HG02885 (cell line): ENCODE results near the gene STPG1.
A peak's percentile ranks its signal among the peaks of the same experiment; 100 is the strongest.
"Not testable (repeated sequence)": the region's sequence is repeated elsewhere in the genome, so short reads cannot be mapped to it uniquely, and the experiment has no call there.

ENCODE experiments used
- ATAC-seq: cut with Tn5 transposase; IDR thresholded peaks from one replicate; pipeline ENCODE4 v1.9.1; 2021; ENCODE audit warnings: mild to moderate bottlenecking; ENCODE audit not compliant: unreplicated experiment, poor library complexity

The STPG1 gene, protein sequence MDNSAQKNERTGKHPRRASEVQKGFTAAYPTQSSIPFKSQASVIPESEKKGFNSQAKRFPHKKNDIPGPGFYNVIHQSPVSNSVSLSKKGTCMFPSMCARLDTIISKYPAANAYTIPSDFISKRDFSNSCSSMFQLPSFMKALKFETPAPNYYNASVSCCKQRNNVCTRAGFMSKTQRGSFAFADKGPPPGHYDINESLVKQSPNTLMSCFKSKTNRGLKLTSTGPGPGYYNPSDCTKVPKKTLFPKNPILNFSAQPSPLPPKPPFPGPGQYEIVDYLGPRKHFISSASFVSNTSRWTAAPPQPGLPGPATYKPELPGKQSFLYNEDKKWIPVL

GRCh38 chr1:24413350-24414163, at the start of gene STPG1:
Gene STPG1, minus strand, starts transcription at chr1:24413782. Its CDS starts 12,394 bp downstream, at chr1:24401388.
- peak; percentile 54 for ATAC-seq

- not testable (repeated sequence) for ATAC-seq
Measured at GRCh38 chr1:24462128-24462527, 48.5 kb upstream of the STPG1 start.

DNA sequence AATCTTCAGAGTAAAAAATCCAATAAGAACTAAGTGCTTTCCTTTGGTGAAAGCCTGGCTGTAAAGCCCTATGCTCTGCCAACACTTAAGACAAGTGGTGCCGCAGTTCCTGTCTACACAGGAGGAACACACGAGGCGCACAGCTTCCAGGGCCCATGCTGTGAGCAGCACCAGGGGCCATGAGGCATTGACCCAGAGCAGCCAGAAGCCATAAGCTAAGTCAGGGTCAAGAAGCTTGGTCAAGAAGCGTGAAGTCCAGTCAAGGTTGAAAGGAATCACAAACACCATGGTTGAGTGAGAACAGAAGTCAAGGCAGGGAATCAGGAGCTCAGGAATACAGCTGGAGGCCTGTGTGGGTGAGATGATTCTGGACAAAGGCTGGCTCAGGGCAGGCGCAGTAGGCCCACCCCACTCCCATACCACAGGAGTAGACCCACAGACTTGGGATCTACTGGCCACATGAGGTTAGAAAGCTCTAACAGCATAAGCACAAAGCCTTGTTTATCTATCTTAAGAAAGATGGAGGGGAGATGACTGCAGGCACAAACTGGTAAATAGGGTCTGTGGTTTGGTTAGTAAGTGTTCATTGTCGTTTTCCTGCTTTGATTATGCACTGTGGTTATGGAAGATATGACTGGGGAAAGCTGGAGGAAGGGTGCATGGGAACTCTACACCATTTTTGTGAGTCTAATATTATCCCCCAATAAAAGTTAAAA, 46.1 kb upstream of the STPG1 start:
- ATAC-seq = no peak

- no peak for ATAC-seq
Measured at GRCh38 chr1:24457866-24458265, 44.3 kb upstream of the STPG1 start.

DNA sequence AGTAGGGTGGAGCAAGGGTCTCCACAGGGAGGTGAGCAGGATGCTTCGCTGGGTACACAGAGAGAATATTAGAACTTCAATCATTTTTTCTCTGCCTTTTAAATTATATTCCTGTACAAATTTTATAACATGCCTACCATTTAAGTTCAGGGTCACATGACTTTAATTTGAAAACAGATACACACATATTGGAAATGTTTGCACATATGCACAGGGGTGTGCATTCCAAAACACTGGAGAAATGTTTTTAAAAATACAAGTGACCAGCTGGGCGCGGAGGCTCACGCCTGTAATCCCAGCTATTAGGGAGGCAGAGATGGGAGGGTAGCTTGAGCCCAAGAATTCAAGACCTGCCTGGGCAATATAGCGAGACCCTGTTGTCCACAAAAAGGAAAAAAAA, 41.7 kb upstream of the STPG1 start:
- no peak for ATAC-seq

- ATAC-seq = no peak
Measured at GRCh38 chr1:24454673-24455072, 41.1 kb upstream of the STPG1 start.

- ATAC-seq = no peak
Measured at GRCh38 chr1:24452922-24453485, 39.4 kb upstream of the STPG1 start.

- no peak for ATAC-seq
Measured at GRCh38 chr1:24451746-24452145, 38.2 kb upstream of the STPG1 start.

DNA sequence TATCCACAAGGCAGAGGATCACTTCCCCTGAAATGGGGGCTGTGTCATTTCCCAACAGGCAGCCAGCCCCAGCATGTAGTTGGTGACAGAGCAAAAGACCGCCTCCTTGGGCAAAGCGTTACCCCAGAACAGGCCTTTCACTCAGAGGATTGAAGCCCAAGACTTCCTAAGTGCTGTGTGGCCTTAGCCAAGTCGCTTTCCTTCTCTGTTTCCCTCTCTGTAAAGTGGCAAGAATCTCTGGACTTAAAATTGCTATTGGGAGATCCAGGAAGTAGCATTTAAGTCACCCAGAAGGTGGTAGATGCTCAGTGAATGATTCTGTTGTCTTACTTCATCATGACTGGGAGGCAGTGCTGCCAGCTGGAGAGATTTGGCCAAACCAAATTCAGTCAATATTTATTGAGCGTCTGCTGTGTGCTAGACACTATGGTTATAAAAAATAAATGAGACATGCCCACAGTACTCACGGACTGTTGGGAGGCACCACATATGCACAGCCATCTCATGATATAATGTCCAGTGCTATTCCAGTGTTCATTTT, 37.3 kb upstream of the STPG1 start:
- no peak for ATAC-seq

- ATAC-seq = no peak
Measured at GRCh38 chr1:24450316-24450715, 36.7 kb upstream of the STPG1 start.

GRCh38 chr1:24446446-24446845, 32.9 kb upstream of the STPG1 start:
- not testable (repeated sequence) for ATAC-seq

DNA sequence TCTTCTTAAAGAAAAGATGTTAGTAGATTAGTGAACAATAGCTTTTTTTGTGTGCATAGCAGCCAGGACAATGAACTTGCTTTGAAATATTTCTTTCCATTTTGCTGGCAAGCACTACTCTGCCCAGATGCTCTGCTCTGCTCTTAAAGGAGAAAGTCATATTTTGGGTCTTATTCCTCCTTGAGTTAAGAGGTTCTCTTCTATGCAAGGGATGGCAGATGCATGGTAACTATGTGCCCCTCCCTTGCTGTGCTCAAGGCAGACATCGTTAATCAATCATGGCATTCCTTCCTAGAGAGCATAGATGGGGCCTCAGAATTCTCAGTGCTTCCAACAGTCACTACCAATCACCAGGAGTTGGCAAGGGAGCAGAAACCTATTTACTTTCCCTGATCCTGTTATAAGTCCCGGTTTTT, 29.7 kb upstream of the STPG1 start:
- ATAC-seq = no peak

DNA sequence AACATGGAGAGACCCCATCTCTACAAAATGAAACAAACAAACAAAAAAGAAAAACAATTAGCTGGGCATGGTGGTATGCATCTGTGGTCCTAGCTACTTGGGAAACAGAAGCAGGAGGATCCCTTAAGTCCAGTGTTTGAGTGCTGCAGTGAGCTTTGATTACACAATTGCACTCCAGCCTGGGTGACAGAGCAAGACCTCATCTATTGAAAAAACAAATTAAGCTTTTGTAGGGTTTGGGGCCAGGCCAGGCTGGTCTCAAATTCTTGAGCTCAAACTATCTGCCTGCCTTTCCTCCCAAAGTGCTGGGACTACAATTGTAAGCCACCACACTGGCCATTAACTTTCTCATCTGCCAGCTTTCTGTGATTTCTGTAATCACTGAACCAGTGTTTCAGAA, 29.2 kb upstream of the STPG1 start:
- no peak for ATAC-seq

DNA sequence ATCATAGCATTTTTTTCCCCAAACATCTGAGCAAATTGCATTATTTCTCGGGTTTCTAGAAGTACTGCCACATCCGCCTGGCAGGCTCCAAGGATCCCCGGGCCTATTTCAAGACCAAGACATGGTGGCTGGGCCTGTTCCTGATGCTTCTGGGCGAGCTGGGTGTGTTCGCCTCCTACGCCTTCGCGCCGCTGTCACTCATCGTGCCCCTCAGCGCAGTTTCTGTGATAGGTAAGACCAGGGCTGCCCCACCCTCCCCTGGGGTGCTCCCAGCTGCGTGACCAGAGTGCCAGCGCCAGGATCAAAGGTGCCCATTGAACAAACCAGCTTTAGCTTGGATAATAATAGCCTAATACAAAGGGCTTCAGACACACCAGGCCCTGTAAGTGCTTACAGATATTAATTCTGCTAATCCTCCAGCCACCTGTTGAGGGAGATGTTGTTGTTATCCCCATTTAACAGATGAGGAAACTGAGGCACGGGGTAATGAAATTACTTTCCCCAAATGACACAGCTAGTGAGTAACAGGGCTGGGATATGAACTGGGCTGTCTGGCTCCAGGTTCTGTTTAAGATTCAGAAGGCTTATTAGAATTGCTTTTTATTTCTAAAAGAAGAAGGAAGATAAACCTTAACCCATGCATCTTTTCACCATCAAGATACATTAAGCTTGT, 28.6 kb upstream of the STPG1 start:
- no peak for ATAC-seq

DNA sequence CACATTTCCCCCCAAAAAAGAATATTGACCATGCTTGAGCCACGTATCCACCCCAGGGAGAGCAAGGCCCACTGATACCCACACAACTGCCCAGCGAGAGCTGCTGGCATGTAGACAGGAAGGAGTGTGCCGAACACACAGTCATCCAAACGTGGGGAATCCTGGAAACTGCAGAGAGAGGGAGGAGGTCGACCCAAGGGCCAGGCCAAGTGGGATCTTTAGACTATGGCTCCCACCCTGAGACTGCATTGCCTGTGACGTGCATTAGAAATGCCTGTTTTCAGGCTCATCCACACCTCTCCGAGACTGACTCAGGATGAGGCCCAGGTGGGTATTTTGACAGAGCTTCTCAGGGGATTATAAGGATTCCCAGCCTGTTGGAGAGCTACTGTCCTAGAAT, 27.9 kb upstream of the STPG1 start:
- no peak for ATAC-seq

GRCh38 chr1:24440436-24440835, 26.9 kb upstream of the STPG1 start:
- ATAC-seq = no peak

- no peak for ATAC-seq
Measured at GRCh38 chr1:24438423-24438901, 24.9 kb upstream of the STPG1 start.

GRCh38 chr1:24437631-24438396, 24.2 kb upstream of the STPG1 start:
- no peak for ATAC-seq

DNA sequence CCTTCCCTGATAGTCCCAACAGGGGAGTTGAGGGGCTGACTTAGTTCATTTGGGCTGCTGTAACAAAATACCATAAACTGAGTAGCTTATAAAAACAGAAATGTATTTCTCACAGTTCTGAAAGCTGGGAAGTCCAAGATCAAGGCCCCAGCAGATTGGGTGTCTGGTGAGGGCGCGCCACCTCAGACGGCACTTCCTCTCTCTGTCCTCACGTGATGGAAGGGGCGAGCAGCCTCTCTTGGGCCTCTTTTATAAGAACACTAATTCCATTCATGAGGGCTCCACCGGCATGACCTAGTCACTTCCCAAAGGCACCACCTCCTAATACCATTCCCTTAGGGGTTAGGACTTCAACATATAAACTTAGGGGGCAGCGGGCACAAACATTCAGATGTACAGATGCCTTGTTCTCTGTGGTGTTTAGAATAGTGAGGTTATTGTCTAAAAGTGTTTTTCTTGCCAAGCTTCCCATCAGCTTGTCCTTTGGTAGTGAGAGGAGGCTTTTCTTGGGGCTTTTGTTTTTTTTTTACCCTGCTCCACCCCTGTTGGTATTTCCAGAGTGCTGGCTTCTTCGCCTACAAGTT, 22.3 kb upstream of the STPG1 start:
- no peak for ATAC-seq
